GM11168 (cell line): ENCODE data around the gene MAP2K6.

Experiments
- in situ Hi-C: fragments of 300-500 bp; cut with MboI; formaldehyde crosslinking; loops from one replicate; pipeline ENCODE4 v1.12.0; 2022; ENCODE audit warnings: low sequenced_read_pairs; ENCODE audit not compliant: unreplicated experiment

Gene MAP2K6

DNA sequence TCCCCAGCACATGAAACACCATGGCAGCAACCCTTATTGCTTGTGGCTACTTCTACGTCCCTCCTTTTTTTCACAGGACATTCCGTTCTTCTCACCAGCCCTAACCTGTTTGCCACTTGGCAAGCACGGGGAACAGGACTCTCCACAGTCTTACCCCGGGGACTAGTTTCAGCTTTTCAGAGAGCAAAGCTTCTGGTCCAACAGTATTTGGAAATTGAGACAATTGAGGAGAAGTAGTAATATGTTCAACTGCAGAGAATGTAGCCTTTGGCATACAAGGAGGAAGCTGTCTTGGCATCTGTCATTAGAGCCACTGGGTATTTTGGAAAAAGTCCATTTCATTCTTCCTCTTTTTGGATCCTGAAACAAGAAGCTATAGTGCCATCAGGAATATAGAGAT is 65.7 kb downstream of the MAP2K6 start:
- in situ Hi-C loops, result no loop called here

DNA sequence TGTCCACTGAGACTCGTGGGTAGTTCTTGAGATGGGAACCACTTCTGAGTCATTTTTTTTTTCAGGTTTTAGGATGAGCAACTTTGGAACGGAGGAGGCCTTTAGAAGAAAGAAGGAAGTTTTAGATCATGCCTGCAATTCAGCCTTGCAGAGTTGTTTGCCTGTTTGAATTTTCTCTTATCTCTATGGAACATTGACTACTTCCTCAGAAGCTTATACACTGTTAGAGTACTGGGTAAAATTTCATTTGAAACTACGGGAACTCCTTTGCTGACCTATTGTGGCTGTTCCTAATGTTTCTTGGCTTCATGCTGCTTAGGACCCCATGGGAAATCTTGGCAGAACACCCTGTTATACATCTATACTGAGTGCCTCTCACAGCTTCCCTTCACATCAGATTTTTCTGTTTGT is 70.8 kb downstream of the MAP2K6 start:
- in situ Hi-C loops, result no loop called here

DNA sequence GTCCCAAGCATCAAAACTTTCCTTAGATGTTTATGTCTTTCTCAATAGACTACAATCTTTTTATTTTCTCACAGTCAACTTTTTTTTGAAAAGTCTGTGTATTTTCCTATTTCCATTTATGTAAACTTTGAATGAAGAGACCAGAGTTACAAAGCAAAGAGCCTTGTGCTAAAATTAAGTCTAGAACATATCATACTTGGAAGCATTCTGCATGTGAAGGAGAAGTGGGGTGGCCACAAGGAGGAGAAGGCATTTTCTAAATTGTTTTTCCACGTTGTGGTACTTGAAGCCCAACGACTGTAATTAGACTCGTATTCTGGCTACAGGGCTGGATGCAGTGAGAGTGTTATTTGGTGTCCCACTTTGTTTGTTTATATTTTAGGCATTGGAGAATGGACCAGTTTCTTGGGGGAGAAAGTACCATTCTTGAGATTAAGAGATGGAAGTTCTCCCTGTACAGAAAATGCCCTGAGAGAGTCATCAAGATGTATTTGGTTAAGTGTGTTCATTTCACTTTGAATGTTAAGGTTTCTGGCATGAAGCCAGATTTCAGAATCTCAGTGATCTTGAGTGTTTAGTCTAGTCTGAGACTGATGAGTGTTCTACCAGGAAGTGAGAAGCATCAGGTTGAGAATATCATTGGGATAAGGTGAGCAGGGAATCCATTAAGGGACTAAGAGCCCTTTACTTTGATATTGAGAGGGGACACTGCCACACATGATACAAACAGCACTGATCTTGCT is 71.6 kb downstream of the MAP2K6 start:
- in situ Hi-C loops, result no loop called here

DNA sequence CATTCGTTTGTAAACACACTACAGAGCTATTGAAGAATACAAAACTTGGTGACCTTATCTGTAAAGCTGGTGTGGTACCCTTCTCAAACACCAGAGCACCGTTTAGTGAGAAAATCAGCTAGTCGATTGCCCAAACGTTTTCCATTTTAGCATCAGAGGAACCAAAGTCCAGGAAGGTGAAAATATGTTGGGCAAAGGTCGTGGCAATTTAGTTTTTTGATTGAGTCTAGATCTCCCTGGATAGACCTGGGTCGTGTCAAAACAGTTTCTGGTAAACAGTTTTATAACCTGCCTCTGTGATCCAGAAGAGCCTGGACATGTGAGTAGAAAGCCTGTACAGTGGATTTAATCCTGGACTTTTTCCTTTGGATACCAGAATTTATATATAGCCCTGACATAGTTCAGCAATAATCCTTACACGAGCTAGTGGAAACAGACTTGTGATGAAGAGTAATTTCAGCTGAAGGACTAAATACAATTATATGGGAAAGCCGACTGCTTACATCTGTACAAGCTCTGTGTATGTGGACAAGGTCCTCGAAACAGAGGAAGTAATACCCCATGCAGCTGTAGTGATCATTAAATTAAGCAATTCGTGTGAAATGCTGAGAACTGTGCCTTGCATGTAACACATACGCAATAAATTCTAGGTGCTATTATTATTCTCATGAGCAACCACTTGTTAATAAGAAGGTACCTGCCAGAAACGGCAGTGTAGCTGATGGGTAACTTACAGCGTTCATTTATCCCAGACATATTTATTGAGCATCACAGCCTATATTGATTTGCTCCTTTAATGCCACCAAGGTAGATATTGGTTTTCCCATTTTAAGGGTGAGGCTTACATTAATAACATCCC is 72.5 kb downstream of the MAP2K6 start:
- in situ Hi-C loops, result no loop called here

DNA sequence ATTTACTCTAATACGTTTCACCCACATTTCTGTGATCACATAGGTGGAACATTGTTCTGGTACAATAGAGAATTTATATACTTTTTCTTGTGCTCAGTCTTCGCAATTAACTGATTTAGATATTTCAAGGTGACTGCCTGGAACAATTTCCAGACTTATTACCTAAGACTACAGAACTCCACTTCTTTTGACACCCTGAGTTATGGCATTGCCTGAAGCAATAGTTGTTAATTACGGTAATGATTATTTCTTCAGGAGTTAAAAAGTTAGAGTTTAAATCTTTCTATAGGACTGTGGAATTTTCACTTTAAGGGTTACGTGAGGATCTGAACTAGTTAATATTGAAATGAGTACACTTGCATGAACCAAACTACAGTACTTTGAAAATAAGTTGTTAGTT is 74.8 kb downstream of the MAP2K6 start:
- in situ Hi-C loops, result no loop called here

DNA sequence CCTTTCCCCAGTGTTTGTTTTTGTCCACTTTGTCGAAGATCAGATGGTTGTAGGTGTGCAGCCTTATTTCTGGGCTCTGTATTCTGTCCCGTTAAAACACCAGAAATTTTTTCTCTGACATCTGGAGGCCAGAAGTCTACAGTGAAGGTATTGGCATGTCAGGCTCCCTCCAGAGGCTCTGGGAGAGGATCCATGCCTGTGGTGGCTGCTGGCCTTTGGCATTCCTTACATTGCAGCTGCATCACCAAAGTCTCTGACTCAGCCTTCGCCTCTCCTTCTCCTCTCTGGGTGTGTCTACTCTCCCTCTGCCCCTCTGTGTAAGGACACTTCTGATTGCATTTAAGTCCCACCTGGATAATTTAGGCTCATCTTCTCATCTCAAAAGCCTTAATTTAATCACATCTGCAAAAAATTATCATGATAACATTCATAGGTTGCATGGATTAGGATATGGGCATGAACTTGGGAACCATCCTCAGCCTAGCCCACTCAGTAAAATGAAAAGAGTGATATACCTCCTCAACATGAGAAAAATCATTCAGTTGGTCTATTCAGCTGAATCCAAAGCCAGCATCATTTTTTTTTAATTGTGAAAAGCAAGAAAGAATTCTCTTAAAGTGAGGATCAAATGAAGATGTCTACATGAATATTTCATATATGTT is 78.0 kb downstream of the MAP2K6 start:
- in situ Hi-C loops, result loop anchor here (5.0 kb wide), 1 partner anchor 65 kb away; no protein-coding TSS in a partner anchor

DNA sequence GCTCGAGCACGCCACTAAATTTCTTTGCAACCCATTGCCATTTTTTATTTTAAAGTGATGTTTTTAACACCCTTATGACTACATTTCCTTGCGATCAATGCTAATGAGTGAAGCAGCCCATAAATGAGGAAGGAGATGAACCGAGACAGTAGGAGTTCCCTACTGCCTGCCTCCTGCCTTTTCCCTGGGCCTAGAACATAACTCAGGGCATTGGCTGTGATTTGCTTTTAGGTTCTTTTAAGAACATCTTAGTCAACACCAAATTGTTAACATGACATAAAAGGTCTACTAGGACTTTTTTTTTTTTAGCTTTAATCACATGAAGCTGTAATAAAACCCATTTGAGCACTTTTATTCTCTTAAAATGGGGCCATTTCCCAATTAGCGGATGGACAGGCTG is 81.3 kb downstream of the MAP2K6 start:
- in situ Hi-C loops, result no loop called here

DNA sequence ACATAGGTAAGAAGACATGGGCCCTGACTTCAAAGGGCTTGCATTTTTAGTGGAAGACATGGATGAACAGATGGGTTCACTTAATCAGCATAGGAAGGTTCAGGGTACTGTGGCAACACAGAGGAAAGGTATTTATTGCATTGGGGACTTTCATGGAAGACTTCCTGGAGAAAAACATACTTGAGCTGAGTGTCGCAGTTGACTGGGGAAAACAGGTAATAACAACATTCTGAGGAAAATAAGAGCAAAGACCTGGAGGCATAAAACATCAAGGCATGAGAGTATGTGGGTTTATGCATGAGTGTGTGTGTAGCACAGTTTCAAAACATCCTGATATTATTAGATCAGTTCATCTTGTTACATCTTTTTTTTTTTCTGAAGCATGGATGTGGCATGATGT is 82.7 kb downstream of the MAP2K6 start:
- in situ Hi-C loops, result no loop called here

DNA sequence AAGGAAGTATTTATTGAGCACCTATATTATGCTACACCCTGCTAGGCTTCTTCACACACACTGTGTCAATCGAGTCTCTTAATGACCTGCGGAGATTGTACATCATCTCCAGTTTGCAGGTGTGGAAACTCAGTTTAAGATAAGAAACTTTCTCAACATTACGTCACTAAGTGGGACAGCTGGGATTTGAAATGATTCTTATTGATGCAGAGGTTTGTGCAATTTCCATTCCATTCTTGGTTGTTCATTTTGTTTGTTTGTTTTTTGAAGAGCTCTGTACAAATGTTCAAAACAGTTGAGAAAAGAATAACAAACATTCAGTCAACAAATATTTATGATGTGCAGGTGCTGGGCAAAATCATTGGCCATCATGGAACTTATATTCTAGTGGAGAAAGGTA is 84.8 kb downstream of the MAP2K6 start:
- in situ Hi-C loops, result no loop called here

DNA sequence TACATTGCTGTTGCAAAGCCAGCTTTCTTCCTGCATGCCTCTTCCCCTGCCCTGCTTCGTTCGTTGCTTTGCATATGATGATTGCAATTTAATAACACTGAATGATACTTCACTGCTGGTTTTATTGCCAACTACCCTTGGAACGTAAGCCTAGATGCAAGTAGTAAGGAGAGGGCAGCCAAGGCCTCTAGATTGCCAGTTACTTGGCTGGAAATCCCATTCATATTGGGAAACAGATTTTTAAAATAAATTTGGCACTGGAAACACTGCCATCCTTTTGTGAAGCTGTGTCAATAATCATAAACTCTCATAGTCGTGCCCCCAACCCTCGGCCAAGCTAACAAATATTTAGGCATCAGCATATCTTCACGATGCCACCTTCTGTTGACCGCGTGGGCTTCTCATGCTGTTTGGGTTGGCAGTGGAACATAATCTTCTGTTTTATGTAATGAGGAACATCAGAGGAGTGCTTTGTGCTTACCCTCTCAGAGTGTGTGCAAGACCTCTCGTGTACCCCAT is 86.5 kb downstream of the MAP2K6 start:
- in situ Hi-C loops, result no loop called here

DNA sequence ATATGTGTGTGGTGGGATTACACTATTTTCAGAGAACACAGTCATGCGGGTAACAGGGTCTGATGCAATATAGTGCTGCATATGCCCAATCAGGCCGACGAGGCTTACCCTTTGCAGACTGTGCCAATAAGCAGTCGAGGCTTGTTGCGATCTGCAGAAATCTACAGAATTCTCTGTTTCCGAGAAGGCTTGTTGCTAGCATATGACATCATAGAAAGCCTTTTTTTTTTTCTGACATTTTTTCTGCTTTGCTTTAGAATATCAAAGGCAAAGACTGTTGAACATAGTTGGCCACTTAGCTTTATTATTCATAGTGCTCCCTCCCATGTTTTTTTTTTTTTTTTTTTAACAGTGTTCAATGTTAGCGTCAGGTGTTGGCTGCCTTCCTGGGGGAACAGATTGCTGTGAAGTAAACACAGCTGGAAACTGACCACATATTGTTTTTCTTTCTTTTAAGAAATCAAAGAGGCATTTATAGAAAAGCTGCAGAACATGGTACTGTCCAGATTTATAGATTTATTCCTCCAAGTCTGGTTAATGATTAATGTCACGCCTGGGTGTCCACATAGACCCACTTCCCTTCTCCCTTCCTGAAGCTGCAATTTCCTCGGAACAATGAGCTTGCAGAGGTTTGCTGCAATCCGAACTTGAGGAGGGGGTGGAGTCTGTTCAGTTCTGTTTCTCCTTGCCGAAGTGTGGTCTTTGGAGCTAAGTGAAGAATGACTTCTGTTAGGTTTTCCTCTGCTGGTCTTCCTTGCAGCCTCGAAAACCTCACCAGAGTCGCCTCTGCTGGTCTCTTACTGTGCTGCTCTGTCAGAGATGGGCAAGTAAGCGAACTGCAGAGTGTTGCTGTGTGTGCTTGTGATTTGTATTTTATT is 87.3 kb downstream of the MAP2K6 start:
- in situ Hi-C loops, result no loop called here

DNA sequence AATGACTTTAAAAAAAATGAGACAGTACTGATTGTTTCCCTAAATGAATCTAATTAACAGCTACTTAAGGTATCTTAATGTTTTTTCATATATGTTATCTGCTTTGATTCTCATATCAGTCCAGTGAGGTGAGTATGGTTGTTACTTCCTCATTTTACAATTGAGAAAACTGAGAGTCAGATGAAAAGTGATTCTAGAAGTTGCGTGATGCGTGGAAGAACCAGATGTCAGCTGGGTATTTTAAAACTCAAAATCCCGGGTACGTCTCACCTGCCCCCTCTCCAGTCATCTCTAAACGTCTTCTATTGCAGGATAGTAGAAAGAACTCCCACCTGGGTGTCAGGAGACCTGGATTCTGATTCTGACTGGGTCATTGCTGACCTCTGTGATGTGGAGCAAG is 89.2 kb downstream of the MAP2K6 start:
- in situ Hi-C loops, result no loop called here

DNA sequence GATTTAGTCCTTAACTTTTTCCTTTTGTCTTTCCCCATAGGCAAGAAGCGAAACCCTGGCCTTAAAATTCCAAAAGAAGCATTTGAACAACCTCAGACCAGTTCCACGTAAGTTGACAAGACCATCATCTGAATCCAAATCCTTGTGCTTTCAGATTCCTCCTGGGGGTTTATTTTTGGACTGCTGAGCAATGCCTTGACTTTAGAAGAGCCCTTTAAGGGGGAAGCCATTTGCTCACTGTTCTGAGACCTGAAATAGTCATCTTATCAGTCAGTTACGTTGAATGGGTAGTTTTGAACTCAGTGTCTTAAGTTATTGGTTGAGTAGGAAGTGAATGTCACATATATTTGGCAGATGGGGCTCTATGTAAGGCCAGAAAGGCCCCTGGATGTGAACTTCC is 91.2 kb downstream of the MAP2K6 start:
- in situ Hi-C loops, result no loop called here

DNA sequence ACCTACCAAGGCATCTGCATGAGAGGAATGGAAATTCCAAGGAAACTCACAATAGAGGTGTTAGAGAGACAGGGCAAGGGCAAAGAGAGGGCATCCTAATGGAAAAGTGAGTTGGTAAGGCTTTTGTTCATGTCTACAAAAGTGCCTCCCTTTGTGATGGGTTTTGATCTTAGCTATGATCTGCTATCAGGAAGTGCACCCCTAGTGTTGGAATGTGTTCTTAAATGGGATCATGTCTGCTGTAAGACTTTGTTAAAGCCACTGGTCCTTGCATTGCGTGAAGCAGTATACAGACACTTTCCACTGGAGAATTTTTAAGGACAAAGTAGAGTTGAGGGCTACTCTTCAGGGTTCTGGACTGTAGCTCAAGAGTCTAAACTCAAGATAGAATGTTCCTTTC is 92.0 kb downstream of the MAP2K6 start:
- in situ Hi-C loops, result no loop called here

DNA sequence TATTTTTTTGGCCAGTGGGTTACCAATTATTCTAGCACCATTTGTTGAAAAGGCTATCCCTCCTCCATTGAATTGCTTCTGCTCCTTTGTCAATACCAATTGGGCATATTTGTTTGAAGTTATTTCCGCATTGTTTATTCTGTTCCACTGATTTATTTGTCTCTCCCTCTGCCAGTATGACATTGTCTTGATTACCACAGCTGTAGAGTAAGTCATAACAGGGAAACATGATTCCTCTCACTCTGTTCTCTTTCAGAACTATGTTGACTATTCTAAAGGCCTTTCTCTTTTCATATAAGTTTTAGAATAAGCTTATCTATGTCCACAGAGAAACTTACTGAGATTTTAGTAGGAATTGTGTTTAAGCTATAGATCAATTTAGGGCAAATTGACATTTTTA is 94.3 kb downstream of the MAP2K6 start:
- in situ Hi-C loops, result no loop called here

DNA sequence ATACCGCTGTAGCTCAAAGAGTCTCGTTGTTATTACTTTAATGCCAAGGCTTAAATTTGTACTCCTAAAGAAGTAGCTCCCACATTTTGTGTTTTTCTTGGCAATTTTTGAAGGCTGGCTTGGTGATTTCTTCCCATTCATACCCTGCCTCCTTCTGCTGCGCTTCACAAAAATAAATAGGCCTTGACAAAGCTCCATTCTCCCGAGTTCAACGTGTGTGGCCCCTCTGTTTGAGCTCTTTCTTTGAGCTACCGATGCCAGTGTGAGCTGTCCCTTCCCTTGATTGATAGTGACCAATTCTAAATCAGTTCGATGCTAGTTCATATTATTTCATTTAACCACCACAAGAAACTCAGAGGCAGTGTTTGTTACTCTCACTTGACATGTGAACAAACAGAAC is 96.8 kb downstream of the MAP2K6 start:
- in situ Hi-C loops, result no loop called here

DNA sequence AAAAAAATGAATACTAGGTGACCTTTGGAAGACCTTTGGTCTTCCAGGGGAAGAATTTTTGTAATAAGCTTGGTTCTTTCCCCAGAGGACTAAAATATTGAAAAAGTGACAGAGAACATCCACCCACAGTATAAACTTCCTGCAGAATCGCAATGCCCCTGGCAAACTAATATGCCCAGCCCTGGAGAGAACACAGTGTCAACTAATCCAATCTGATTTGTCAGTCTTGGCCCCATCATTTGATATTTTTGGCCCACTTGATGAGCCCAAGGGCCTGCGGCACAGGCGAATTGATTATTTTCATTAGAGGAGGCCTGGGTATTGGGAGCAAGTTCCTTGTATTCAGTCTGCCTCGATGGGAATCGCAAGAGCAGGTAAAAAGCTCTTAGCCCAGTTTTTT is 98.4 kb downstream of the MAP2K6 start:
- in situ Hi-C loops, result no loop called here

DNA sequence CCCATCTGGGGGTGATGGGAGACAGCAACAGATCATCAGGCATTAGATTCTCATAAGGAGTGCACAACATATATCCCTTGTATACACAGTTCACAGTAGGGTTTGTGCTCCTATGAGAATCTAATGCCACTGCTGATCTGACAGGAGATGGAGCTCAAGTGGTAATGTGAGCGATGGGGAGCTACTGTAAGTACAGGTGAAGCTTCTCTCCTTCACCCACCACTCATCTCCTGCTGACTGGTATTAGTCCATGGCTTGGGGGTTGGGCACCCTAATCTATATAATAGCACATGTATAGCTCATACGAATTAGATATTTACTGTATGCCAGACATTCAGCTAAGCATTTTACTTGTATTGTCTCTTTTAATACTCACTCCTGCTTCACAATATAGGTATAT is 101.7 kb downstream of the MAP2K6 start:
- in situ Hi-C loops, result no loop called here

DNA sequence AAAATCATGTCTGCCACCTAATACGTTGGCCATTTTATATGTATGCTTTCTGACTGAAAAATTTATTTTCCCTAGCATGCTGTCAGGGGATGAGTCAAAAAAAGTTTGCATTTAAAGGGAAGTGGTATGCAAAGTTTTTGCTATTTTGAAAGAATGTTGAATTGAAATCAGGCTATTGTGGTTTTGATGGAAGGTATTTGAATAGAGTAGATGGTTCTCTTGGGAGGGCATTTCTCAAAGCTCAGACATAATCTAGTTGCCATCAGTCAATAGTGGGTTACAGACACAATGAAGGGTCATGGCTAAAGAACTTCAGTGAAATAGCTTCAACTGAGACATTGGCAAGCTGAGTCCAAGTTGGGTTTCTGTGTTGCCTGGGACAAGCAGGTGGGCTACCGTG is 102.4 kb downstream of the MAP2K6 start:
- in situ Hi-C loops, result no loop called here

DNA sequence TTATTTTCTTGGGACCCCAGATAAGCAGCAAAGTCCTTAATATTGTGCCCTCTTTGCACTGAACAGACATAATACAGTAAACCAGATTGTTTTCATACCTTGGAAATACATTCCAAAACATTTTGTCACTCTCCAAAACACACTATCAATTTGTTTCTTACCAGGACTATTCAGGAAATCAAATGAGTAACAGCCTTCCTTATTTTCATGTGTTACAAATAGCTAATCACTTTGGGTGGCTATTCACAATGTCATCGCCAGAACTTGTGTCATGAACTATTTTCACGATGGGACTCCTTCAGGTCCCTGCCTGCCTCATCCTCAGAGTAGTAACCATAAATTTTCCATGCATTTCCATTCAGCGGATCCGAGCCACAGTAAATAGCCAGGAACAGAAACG is 104.5 kb downstream of the MAP2K6 start:
- in situ Hi-C loops, result no loop called here
